GM19468 (cell line): ENCODE data around the gene LOXL1.
"Not testable (repeated sequence)": the region's sequence is repeated elsewhere in the genome, so short reads cannot be mapped to it uniquely, and the experiment has no call there.

ENCODE experiments used
- ATAC-seq: cut with Tn5 transposase; IDR thresholded peaks from one replicate; pipeline ENCODE4 v1.9.1; 2021; ENCODE audit warnings: mild to moderate bottlenecking, moderate library complexity, moderate number of reproducible peaks; ENCODE audit not compliant: unreplicated experiment; ENCODE audit errors: extremely low read depth

The LOXL1 gene

DNA sequence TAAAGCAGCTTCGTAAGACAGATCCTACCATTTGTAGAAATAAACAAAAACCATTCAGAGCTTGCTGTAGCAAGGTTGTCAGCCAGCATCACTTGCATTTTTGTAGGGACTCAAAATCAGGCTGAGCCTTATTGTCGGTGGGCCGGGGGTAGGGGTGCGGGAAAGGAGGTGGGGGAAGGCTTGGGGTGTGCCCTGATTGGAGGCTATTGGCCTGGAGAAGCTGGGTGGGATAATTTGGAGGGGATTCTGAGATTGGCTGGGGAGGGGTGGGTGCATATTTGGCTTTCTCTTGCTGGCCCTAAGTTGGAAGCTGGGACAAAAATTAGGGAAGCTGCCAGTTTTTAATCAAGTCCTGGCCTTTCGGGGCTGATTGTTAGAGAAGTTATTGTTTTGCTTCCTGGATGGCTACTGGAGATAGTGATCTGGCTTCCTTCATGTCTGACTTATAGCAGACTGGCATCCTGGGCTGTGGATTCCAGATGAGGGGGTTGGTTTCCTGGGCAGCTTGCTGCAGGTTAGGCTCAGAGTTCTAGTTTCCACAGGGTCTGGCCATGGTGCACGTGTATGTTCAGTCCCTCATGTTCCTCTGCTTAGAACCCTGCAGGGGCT is 43.0 kb downstream of the LOXL1 start:
- ATAC-seq = no peak

DNA sequence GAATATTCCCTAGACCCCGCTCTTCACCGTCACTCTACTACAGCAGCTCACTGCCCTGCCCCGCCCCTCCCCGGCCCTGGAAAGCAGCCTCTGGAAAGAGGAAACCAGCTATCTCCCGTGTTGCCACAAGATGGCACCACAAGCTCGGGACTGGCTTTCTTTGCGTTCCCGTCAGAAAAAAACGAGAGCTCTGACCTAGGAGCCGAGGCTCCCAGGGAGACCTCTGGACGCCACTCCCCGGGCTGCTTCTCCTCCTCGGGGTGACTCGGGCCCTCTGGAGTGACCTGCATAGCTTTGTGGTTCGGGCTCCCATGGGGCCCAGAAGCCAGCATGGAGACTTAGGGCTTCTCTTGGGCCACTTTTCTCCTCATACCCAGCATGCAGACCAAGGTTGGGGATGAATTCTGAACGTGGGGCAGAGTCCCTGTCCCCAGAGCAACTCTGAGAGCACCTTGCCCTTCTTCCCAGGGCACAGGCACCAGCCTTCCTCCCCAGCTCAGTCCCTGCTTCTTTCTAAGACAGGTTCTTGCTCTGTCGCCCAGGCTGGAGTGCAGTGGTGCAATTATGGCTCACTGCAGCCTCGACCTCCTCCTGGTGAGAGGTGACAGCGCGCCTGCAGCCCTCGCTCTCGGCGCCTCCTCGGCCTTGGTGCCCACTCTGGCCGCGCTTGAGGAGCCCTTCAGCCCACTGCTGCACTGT is 46.9 kb downstream of the LOXL1 start:
- no peak for ATAC-seq

DNA sequence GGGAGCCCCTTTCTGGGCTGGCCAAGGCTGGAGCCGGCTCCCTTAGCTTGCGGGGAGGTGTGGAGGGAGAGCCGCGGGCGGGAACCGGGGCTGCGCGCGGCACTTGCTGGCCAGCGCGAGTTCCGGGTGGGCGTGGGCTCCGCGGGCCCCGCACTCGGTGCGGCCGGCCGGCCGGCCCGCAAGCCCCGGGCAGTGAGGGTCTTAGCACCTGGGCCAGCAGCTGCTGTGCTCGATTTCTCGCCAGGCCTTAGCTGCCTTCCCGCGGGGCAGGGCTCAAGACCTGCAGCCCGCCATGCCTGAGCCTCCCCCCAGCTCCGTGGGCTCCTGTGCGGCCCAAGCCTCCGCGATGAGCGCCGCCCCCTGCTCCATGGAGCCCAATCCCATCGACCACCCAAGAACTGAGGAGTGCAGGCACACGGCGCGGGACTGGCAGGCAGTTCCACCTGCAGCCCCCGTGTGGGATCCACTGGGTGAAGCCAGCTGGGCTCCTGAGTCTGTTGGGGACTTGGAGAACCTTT is 47.5 kb downstream of the LOXL1 start:
- not testable (repeated sequence) for ATAC-seq

DNA sequence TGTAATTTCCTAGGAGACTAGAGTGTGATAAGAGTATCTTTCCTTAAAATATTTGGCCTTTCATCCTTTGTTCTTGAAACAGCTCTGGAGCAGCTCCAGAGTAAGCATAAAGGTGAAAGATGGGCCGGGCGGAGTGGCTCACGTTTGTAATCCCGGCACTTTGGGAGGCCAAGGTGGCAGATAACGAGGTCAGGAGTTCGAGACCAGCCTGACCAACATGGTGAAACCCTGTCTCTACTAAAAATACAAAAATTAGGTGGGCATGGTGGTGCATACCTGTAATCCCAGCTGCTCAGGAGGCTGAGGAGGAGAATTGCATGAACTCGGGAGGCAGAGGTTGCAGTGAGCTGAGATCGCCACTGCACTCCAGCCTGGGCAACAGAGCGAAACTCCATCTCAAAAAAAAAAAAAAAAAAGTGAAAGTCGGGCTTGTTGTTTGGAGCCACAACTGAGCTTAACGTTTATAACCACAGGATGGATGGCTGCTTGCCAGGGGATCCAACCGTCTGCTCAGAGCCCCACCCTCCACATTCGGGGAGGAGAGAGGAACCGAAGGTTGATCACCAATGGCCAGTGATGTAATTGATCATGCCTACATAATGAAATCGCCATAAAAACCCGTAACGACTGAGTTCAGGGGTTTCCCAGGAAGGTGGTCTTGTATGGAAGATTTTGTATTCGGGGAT is 49.3 kb downstream of the LOXL1 start:
- not testable (repeated sequence) for ATAC-seq

- no peak for ATAC-seq
Measured at GRCh38 chr15:73978896-73979295, 52.6 kb downstream of the LOXL1 start.

DNA sequence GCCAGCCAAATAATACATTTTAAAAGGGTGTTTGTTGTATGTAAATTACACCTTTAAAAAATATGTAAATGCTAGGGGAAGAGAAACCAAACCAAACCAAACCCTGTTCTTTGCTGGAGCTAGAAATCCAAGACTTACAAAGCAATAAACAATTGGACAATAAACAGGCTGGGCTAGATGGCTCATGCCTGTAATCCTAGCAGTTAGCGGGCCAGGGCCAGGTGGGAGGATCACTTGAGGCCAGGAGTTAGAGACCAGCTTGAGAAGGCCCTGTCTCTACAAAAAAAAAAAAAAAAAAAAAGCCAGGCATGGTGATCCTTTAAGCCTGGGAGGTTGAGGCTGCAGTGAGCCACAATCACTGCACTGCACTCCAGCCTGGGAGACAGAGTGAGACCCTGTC is 53.4 kb downstream of the LOXL1 start:
- ATAC-seq = no peak

DNA sequence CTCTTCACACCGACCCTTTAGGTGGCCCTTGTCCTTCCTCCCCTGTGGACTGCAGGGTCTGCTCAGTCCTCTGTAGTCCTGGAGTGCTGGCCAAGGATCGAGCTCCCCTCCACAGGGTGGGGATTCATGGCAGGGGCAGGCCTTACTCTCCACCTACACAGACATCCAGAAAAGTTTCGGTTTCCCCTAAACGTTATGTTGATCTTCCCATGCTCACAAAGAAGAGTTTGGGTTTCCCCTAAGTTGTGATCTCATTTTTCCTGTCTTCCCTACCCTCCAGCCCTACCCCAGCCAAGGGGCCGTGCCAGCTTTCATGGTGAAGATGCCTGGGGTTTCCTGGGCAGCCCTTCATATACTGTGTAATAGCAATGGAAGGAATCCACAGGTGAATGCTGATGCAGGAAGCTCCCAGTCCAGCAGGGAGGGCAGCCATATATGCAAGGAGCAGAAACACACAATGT is 55.5 kb downstream of the LOXL1 start:
- no peak for ATAC-seq

- no peak for ATAC-seq
Measured at GRCh38 chr15:73982222-73982962, 56.1 kb downstream of the LOXL1 start.

GRCh38 chr15:73983211-73983727 is 57.0 kb downstream of the LOXL1 start:
- no peak for ATAC-seq

DNA sequence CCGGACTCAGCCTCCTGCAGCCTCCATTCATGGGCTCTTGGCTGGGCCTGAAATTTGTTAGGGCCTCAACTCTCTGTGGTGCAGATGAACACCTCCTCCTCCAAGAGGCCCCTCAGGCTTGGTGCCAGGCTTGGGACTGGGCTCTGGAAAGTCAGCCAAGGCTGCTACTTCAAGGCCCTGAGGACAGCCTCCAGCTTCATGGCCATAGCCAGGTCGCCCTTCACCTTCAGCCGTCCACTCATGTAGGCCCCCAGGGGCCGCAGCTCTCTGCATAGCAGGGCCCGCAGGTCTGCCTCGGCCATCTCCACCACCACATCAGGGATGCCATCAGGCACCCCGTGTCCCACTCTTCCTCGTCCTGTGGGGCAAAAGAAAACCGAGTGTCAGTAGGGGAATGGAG is 57.5 kb downstream of the LOXL1 start:
- no peak for ATAC-seq

GRCh38 chr15:73984208-73984979 is 58.1 kb downstream of the LOXL1 start:
- no peak for ATAC-seq

DNA sequence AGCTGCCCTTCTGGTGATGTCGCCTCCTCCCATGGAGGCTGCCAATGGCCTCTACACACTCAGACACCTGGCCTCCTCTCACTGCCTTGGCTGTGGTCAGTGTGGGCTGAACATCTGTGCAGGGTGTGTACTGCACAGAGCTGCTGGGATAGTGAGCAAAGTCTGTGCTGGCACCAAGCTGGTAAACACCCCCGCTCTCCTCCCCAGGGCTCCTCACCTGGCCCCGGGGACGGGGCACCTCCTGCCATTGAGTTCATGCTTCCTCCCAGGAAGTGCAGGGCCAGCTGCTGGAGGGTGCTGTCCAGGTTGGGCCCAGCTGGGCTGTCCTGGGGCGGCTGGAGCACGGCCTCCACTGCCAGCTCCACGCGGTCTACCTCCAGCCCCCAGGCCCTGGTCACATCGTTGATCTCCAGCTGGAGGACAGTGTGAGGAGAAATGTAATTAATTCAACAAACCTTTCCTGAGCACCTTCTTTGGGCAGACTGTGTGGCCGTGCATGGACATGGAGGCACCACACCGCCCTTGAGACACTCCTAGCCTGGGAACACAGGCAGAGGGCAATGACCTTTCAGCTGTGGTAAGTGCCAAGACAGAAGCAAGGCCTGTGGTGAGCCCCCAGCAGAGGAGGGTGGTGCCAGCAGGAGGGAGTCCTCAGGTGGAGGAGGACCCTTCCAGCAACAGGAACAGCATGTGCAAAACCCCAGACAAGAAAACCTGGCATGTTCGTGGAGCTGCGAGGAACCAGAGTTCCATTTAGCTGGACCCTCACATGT is 59.0 kb downstream of the LOXL1 start:
- no peak for ATAC-seq

DNA sequence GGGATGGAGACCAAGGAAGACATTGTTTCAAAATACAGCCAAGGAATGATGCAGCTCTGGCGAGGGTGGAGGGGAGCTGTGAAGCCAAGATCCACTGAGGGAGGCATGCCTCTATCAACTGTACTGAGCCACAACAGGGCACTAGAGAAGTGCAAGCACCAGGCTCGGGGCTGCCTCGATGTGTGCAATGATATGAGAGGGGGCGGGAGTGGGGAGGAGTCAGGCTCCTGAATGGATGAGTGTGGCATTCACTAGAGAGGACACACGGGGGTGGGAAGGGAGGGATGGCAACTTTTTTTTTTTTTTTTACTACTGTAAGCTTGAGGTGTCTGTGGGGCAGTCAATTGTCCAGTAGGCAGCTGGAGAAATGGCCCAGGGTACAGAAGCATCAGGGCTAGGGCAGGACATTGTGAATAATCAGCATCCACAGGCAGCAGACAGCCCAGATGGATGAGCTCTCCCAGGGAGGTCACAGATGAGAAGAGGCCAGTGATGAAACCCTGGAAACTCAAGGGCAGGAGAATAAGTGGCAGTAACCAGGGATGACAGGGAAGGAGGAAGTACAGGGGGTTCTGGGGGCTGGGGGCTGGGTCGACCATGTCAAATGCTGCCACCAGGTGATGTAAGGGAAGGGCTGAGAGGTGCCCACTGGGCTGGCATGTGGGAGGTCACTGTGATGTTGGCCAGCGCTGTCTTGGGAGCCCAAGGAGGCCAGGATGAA is 60.0 kb downstream of the LOXL1 start:
- no peak for ATAC-seq

DNA sequence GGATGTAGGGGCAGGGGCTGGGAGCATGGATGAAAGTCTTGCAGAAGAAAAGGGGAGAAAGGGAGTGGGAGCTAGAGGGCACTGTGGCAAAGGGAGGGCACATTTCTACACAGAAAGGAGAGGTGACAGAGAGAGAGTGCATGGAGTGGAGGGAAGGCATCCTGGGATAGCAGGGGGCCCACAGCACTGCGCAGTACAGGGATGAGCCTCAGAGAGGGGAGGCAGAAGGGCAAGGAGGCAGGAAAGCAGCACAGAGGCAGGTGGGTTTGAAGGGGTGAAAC is 60.5 kb downstream of the LOXL1 start:
- no peak for ATAC-seq

- ATAC-seq = no peak
Measured at GRCh38 chr15:73987250-73987649, 61.0 kb downstream of the LOXL1 start.

DNA sequence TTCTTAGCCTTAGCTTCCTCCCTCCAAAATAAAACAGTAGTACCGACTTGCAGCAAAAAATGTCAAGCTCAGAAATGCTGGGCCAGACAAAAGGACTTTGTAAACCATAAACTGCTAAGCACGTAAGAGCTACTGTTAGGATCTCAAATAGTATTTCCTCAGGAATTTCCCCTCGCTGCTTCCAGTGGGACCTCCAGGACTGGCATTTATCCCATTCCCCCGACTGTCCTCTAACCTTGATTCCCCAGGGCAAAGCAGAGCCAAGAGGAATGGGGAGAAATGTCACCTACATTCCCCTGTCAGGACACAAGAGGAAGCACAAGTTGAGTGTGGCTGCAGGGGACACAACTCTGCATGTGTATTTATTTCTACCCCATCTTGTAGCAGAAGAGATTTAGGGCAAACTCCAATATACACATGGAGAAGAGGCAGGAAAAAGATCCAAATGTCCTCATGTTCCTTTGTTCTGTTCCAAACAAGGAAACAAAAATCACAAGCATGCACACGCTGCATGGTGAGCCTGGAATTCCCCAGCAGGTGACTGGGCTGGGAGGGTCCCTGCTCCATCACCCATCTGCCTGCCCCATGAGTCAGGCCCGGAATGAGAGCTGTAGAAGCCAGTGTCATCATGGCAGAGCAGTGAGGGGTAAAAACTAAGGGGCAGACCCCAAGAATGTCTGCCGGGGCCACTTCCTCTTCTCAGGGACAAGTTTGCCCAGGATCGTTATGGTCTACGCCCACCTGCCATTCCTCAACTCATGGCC is 61.6 kb downstream of the LOXL1 start:
- no peak for ATAC-seq

GRCh38 chr15:73988445-73988969 is 62.2 kb downstream of the LOXL1 start:
- ATAC-seq = no peak
